GM20431 (cell line): Measurements from ENCODE around the gene SLF1.
"Not testable (repeated sequence)": the region's sequence is repeated elsewhere in the genome, so short reads cannot be mapped to it uniquely, and the experiment has no call there.

Experiments
- in situ Hi-C: fragments of 300-500 bp; cut with MseI, MboI; formaldehyde crosslinking; loops from one replicate; pipeline ENCODE4 v1.15.0; 2020; ENCODE audit warnings: low sequenced_read_pairs; ENCODE audit not compliant: unreplicated experiment

SLF1 gene

GRCh38 chr5:94618493-94619328 lies at the start of gene SLF1, which contains the start of gene KIAA0825:
Gene SLF1 (plus strand): TSS chr5:94618669. CDS start chr5:94628811, 10,142 bp downstream.
Gene KIAA0825 (minus strand): TSS chr5:94618604. CDS start chr5:94537126, 81,478 bp downstream.
- in situ Hi-C loops = no loop called here

- in situ Hi-C loops = no loop called here
These were observed 47.1 kb upstream of the SLF1 start for GRCh38 chr5:94571415-94571814.

- in situ Hi-C loops = not testable (repeated sequence)
These were observed 45.1 kb upstream of the SLF1 start for GRCh38 chr5:94573349-94573748.

GRCh38 chr5:94575196-94575595 lies 43.3 kb upstream of the SLF1 start:
- in situ Hi-C loops = no loop called here

GRCh38 chr5:94577466-94578245 lies 40.8 kb upstream of the SLF1 start:
- in situ Hi-C loops = no loop called here

GRCh38 chr5:94595281-94595840 lies 23.1 kb upstream of the SLF1 start:
- in situ Hi-C loops = no loop called here

- in situ Hi-C loops = no loop called here
These were observed 4.9 kb upstream of the SLF1 start for GRCh38 chr5:94613583-94613982.

DNA sequence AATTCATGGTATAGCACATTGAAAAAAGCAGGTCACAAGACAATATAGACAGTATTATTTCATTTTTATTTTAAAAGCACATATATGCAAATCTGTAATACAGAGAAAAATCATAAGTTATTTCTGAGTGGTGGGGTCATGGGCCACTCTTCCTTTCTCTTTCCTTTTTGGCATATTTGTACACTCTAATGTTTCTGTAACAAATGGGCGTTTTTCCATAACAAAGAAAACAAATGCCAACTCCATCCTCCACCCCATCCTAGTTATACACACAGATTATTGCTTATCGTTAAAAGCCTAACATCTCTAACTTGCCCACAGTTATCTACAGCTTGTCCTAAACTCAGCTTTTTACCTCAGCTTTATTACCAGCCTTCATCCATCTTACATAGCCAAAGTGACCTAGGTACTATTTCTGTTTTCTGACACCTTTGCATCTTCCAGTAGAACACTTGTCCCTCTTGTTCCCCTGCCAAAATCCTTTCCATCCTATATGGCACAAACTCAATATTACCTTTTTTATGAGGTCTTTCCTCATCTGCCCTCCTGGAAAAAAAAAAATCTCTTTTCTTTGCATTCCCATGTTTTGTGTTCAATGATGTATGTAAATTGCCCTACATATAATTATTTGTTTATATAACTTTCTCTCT lies 4.2 kb upstream of the SLF1 start:
- in situ Hi-C loops = no loop called here

DNA sequence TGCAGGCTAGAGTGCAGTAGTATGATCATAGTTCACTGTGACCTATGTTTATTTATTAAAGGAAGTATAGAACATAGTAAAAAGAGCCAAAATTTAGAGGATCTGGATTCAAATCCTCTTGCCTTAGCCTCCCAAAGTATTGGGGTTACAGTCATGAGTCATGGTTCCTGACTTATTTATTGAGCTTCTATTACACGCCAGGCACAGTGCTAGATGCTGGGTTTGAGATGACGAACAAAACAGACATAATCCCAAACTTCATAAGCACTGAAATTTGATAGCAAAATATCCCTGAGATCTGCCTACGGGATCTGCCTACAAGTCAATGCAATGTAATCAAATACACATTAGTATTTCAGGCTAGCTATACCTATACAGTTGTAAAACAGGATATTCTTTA lies 2.6 kb upstream of the SLF1 start:
- in situ Hi-C loops = no loop called here

GRCh38 chr5:94618029-94618492 lies 408 bp upstream of the SLF1 start:
- in situ Hi-C loops = no loop called here

GRCh38 chr5:94620256-94620655 lies 1.8 kb downstream of the SLF1 start:
- in situ Hi-C loops = no loop called here

GRCh38 chr5:94621763-94622162 lies 3.3 kb downstream of the SLF1 start:
- in situ Hi-C loops = no loop called here

DNA sequence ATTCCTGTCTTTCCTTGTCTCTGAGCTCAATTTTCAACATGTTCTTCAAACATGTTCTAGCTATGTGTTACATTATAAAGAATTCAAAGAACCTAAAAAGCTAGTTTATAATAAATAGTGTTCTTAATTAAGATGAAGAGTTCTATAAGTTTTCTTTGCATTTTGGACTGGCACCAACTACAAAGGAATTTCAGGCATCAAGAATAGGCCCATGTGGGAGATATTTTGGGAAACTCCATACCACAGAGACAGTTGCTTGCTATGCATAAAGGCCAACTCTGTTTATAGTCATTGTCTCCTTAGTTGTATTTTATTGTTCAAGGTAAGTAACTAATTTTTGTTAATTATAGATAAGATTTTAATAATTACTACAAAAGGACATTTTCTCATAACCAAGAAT lies 4.5 kb downstream of the SLF1 start:
- in situ Hi-C loops = no loop called here

DNA sequence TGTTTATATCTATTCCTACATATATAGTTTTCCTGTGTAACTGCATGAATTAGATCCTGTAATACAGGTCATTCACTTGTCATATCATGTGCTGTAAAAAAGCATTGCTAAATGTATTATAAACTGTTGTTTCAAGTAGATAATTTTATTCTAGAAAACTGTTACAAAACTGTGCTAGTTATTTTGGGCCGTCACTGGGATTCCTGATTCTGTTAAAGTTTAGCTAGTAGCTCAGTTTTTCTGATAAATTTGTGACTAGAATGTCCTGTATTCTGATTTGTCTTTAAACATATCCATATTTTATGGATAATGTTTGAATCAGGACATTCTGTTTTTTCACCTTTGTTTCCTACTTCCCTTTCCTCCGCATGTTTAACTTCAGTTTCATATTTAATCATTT lies 5.4 kb downstream of the SLF1 start:
- in situ Hi-C loops = no loop called here

DNA sequence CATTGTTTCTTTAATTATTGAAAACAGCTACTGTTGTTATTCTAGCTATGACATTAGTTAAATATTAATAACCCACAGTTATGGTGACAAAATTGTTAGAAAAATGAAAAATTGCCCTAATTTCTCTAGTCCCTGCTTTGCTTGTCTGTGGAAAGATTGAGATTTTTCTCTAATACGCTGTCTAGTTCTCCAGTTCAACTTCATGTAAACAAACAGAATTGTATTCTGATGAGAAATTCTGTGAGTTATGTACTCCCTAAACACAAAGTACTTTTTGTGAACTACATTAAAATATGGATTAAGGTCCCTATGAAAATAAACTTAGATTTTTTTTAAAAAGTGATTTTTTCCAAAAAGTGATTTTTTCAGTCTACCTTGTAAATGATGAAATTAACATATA lies 8.7 kb downstream of the SLF1 start:
- in situ Hi-C loops = no loop called here

DNA sequence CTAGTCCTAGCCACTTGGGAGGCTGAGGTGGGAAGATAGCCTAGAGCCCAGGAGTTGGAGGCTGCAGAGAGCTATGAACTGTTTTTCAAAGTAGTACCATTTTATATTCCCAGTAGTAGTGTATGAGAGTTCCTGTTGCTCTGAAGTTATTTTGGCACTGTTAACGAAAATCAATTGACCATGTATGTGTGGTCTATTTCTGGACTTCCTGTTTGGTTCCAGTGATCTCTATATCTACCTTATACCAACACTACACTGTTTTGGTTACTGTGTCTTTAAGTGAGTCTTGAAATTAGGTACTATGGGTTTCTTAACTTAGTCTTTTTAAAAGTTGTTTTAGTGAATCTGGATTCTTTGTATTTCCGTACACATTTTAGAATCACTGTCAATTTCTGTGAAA lies 13.6 kb downstream of the SLF1 start:
- in situ Hi-C loops = no loop called here

GRCh38 chr5:94640176-94640575 lies 21.7 kb downstream of the SLF1 start:
- in situ Hi-C loops = no loop called here

DNA sequence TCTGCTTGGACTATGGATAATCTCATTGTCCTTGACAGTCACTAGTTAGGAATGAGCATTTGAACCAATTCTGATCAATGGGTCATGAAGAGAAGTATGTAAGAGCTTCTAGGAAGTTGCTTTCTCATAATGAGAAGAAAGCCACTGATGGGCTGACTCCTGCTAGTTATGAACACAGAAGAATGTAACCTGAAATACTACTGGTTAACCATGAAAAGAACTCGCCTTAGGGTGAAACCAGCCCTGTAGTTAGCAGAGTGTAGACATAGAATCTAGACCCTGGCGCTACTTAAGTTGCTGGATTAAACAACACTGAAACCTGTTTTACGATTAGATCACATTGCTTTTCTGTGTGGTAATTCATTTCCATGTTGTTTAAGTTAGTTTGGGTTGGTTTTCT lies 26.6 kb downstream of the SLF1 start:
- in situ Hi-C loops = no loop called here

GRCh38 chr5:94646758-94647157 lies 28.3 kb downstream of the SLF1 start:
- in situ Hi-C loops = no loop called here

DNA sequence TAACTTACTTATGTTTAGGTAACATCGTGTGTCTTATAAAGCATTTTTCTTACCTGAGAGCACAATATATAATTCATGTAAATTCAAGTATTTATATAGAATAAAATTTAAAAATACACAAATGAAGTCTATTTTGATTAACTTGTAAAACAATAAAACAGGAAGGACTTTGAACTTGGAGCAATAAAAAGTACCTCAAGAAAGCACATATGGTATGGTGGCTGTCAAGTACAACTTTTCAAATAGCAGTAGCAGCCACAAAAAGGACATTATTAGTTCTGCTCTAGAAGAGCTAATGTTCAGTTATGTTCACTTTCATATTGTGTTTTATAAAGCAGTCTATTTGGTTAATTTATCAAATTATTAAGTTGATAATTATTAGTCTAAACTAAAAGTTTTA lies 31.4 kb downstream of the SLF1 start:
- in situ Hi-C loops = no loop called here
